ENCODE data around the gene AHCY. TPM values are rescaled to one million over a fixed set of nuclear protein-coding genes. Genes with fewer than 3 reads are reported as not detected.

Gene AHCY
- total RNA-seq, 2 donors from 2014 or later, result 73.2 to 85.4 TPM

- no peak for ATAC-seq
- no peak for TF ChIP-seq POLR2A (IDR thresholded peaks at IDR 0.05)
- no peak for TF ChIP-seq CTCF (IDR thresholded peaks at IDR 0.05)
- Histone ChIP-seq H3K9me3 (no peaks in the 10 kb centered on the region), H3K27me3 (no peaks in the 10 kb centered on the region), H3K27ac (no peak overlapping the region), H3K4me1 (no peaks in the 10 kb centered on the region), H3K4me3 (no peak overlapping the region), H3K36me3 (replicated peaks in 1 of 2; ENCODE audit: insufficient read depth in 1 of 2, low read depth in 2 of 2) (no peaks in the 10 kb centered on the region)
- intact Hi-C loops (cut with DNase I), result no loop called here
- WGBS, 2 donors, result 86 to 93% methylated on average over 2 of the region's 2 CpGs
- DNase-seq, result no peak
Measured at GRCh38 chr20:34271956-34272355, 31.2 kb downstream of the AHCY start.

GRCh38 chr20:34269996-34270627 lies 33.0 kb downstream of the AHCY start:
- Histone ChIP-seq H3K4me1 (no peaks in the 10 kb centered on the region), H3K27me3 (no peaks in the 10 kb centered on the region), H3K36me3 (replicated peaks in 1 of 2; ENCODE audit: insufficient read depth in 1 of 2, low read depth in 2 of 2) (no peaks in the 10 kb centered on the region), H3K4me3 (no peak overlapping the region), H3K27ac (no peak overlapping the region), H3K9me3 (no peaks in the 10 kb centered on the region)
- no peak for TF ChIP-seq CTCF (IDR thresholded peaks at IDR 0.05)
- no peak for TF ChIP-seq POLR2A (IDR thresholded peaks at IDR 0.05)
- intact Hi-C loops (cut with DNase I), result no loop called here
- 84% methylated on average over 9 of the region's 9 CpGs for WGBS, 2 donors
- DNase-seq (peak in 3 of 4 donors; percentile 22 to 48 (median 40)), ATAC-seq (peak; percentile 40)

GRCh38 chr20:34268851-34269636 lies 34.1 kb downstream of the AHCY start:
- Histone ChIP-seq H3K9me3 (no peaks in the 10 kb centered on the region), H3K4me3 (no peak overlapping the region), H3K36me3 (replicated peaks in 1 of 2; ENCODE audit: insufficient read depth in 1 of 2, low read depth in 2 of 2) (no peaks in the 10 kb centered on the region), H3K4me1 (no peaks in the 10 kb centered on the region), H3K27ac (no peak overlapping the region), H3K27me3 (no peaks in the 10 kb centered on the region)
- ATAC-seq (peak; percentile 33), DNase-seq (peak in 3 of 4 donors; percentile 15 to 44 (median 29))
- no peak for TF ChIP-seq POLR2A (IDR thresholded peaks at IDR 0.05)
- TF ChIP-seq CTCF (IDR thresholded peaks at IDR 0.05), result no peak
- 31 to 55% methylated on average over 45 to 50 of the region's 58 CpGs for WGBS, 2 donors
- intact Hi-C loops (cut with DNase I), result no loop called here

GRCh38 chr20:34268145-34268544 lies 35.0 kb downstream of the AHCY start:
- Histone ChIP-seq H3K9me3 (no peaks in the 10 kb centered on the region), H3K36me3 (replicated peaks in 1 of 2; ENCODE audit: insufficient read depth in 1 of 2, low read depth in 2 of 2) (no peaks in the 10 kb centered on the region), H3K27me3 (no peaks in the 10 kb centered on the region), H3K27ac (no peak overlapping the region), H3K4me3 (no peak overlapping the region), H3K4me1 (no peaks in the 10 kb centered on the region)
- intact Hi-C loops (cut with DNase I), result no loop called here
- DNase-seq (no peak), ATAC-seq (no peak)
- TF ChIP-seq POLR2A (IDR thresholded peaks at IDR 0.05) (no peak), CTCF (IDR thresholded peaks at IDR 0.05) (no peak)
- WGBS, 2 donors, result 90 to 99% methylated on average over 12 of the region's 12 CpGs

All from body of pancreas (tissue), 4 donors.